Neural cell (in vitro differentiated cells): ENCODE results near the gene MAGI1. TPM values are rescaled to one million over a fixed set of nuclear protein-coding genes. Genes with fewer than 3 reads are reported as not detected.
A peak's percentile ranks its signal among the peaks of the same experiment; 100 is the strongest.

Experiments
- H2AFZ ChIP-seq: fragments of 200-600, 300-800 bp; sonication (generic), shearing (Covaris generic); 2 replicates; pipeline ENCODE4 v1.6.0; 2014; ENCODE audit warnings: low read depth, mild to moderate bottlenecking, antibody characterized with exemption, low read length, moderate library complexity
- H3F3A ChIP-seq: fragments of 200-600 bp; shearing (Covaris generic); 2 replicates; pipeline ENCODE4 v1.6.1; 2016; ENCODE audit warnings: mild to moderate bottlenecking, moderate library complexity, mixed read lengths, antibody characterized with exemption, low read length; ENCODE audit not compliant: insufficient read depth, poor library complexity, severe bottlenecking
- H3K27ac ChIP-seq: fragments of 200-600, 300-800 bp; sonication (generic), shearing (Covaris generic); 2 replicates; pipeline ENCODE4 v1.5.1; 2014; ENCODE audit warnings: mild to moderate bottlenecking, low read length, moderate library complexity
- H3K27me3 ChIP-seq: fragments of 300-800, 200-600 bp; sonication (generic), shearing (Covaris generic); 2 replicates; pipeline ENCODE4 v1.6.0; 2014; ENCODE audit warnings: mild to moderate bottlenecking, low read depth, low read length, moderate library complexity; ENCODE audit not compliant: insufficient read depth
- H3K36me3 ChIP-seq: fragments of 300-800, 200-600 bp; sonication (generic), shearing (Covaris generic); 2 replicates; pipeline ENCODE4 v1.5.1; 2014; ENCODE audit warnings: mild to moderate bottlenecking, antibody characterized with exemption, low read length, moderate library complexity; ENCODE audit not compliant: insufficient read depth
- H3K4me2 ChIP-seq: fragments of 300-800, 200-600 bp; sonication (generic), shearing (Covaris generic); 2 replicates; pipeline ENCODE4 v1.6.0; 2014; ENCODE audit warnings: mild to moderate bottlenecking, low read length
- H3K4me3 ChIP-seq: fragments of 300-800, 200-600 bp; sonication (generic), shearing (Covaris generic); 2 replicates; pipeline ENCODE4 v1.5.1; 2014; ENCODE audit warnings: mild to moderate bottlenecking, low read length, moderate library complexity
- H3K79me2 ChIP-seq: fragments of 200-600 bp; shearing (Covaris generic); replicated peaks from 2 replicates; pipeline ENCODE4 v1.6.0; 2014; ENCODE audit warnings: mild to moderate bottlenecking, low read length, moderate library complexity; ENCODE audit not compliant: insufficient read depth
- H3K9ac ChIP-seq: fragments of 300-800, 200-600 bp; sonication (generic), shearing (Covaris generic); 2 replicates; pipeline ENCODE4 v1.6.1; 2016; ENCODE audit warnings: mild to moderate bottlenecking, low read length, mixed read lengths
- H3K9me2 ChIP-seq: fragments of 200-600 bp; shearing (Covaris generic); 2 replicates; pipeline ENCODE4 v1.6.1; 2016; ENCODE audit warnings: mild to moderate bottlenecking, low read length, mixed read lengths; ENCODE audit not compliant: insufficient read depth
- H3K9me3 ChIP-seq: fragments of 200-600, 300-800 bp; sonication (generic), shearing (Covaris generic); 2 replicates; pipeline ENCODE4 v1.6.1; 2016; ENCODE audit warnings: mild to moderate bottlenecking, mixed run types, low read length, moderate library complexity, mixed read lengths
- H4K20me1 ChIP-seq: fragments of 200-600 bp; shearing (Covaris generic); 2 replicates; pipeline ENCODE4 v1.6.1; 2016; ENCODE audit warnings: mild to moderate bottlenecking, mixed run types; ENCODE audit not compliant: insufficient read depth
- EP300 ChIP-seq: fragments of 450-650 bp; conservative IDR thresholded peaks from 2 replicates; pipeline ENCODE4 v1.6.1; 2014; ENCODE audit warnings: antibody characterized with exemption, mild to moderate bottlenecking, moderate library complexity; ENCODE audit not compliant: poor library complexity, severe bottlenecking
- EZH2 ChIP-seq: fragments of 200-600, 300-800 bp; shearing (Covaris generic), sonication (generic); IDR thresholded peaks from 2 replicates; pipeline ENCODE4 v1.6.1; 2014; ENCODE audit warnings: antibody characterized with exemption, low read length, borderline replicate concordance, mild to moderate bottlenecking; ENCODE audit not compliant: insufficient read depth, poor library complexity, severe bottlenecking
- MXI1 ChIP-seq: fragments of 450-650 bp; conservative IDR thresholded peaks from 2 replicates; pipeline ENCODE4 v1.6.1; 2014; ENCODE audit warnings: antibody characterized with exemption, mild to moderate bottlenecking; ENCODE audit not compliant: poor library complexity, severe bottlenecking
- POLR2AphosphoS5 ChIP-seq: IDR thresholded peaks from 2 replicates; pipeline ENCODE4 v1.6.1; 2012
- RAD21 ChIP-seq: fragments of 450-650 bp; conservative IDR thresholded peaks from 2 replicates; pipeline ENCODE4 v1.6.1; 2014; ENCODE audit warnings: antibody characterized with exemption, mild to moderate bottlenecking, moderate library complexity
- SMC3 ChIP-seq: fragments of 450-650 bp; conservative IDR thresholded peaks from 2 replicates; pipeline ENCODE4 v1.6.1; 2014; ENCODE audit warnings: antibody characterized with exemption, mild to moderate bottlenecking, moderate library complexity; ENCODE audit not compliant: poor library complexity
- TAF1 ChIP-seq: IDR thresholded peaks from 2 replicates; pipeline ENCODE4 v1.6.1; 2012; ENCODE audit warnings: low read depth
- polyA plus RNA-seq: library from polyadenylated mRNA; depleted of rRNA; stranded (reverse); fragments of >200 nt; gene quantifications from 2 replicates; pipeline ENCODE4 v1.2.3, GENCODE V29; 2014
- TF ChIP-seq, protein P1 (sequence below): IDR thresholded peaks from 2 replicates; pipeline ENCODE4 v1.6.1; 2012; ENCODE audit warnings: borderline replicate concordance
- TF ChIP-seq, protein P2 (sequence below): fragments of 450-650 bp; IDR thresholded peaks from 2 replicates; pipeline ENCODE4 v1.5.1; 2014; ENCODE audit warnings: antibody characterized with exemption, mild to moderate bottlenecking, moderate library complexity; ENCODE audit not compliant: poor library complexity, severe bottlenecking

MAGI1 gene
- polyA plus RNA-seq, 1 donor from 2014 or later: 44.7 TPM

DNA sequence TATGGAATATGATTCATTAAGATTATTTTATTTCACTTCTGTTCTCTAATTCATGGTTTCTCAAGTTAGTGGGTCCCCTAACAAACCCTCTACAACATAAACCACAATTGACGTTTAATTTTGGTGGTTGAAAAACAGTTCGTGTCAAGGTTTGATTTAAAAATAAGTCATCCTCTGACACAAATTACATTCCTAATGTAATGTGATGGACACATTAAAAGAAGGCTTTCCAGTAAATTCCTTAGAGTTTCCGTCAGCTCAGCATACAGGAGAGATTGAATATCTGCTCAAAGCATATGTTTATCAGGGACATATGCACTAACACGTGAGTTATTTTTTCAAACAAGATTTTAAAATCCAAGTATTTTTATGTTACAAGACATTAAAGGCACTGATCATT is 724.4 kb downstream of the MAGI1 start:
- Histone ChIP-seq H3K9me3 (no peaks in the 10 kb centered on the region), H3K27me3 (no peaks in the 10 kb centered on the region), H3K27ac (no peak overlapping the region), H2AFZ (no peak overlapping the region), H3K4me3 (peak overlapping the region; percentile 3), H3K4me2 (peak overlapping the region; percentile 26), H3K79me2 (no peaks in the 10 kb centered on the region), H3K9me2 (no peaks in the 10 kb centered on the region), H3K9ac (no peak overlapping the region), H3K36me3 (no peaks in the 10 kb centered on the region), H4K20me1 (no peaks in the 10 kb centered on the region), H3F3A (no peaks in the 10 kb centered on the region)
- TF ChIP-seq TAF1 (no peak), EZH2 (no peak), EP300 (peak; percentile 91), SMC3 (no peak), MXI1 (no peak), POLR2AphosphoS5 (peak; percentile 55), RAD21 (no peak)
- TF ChIP-seq, protein P1, sequence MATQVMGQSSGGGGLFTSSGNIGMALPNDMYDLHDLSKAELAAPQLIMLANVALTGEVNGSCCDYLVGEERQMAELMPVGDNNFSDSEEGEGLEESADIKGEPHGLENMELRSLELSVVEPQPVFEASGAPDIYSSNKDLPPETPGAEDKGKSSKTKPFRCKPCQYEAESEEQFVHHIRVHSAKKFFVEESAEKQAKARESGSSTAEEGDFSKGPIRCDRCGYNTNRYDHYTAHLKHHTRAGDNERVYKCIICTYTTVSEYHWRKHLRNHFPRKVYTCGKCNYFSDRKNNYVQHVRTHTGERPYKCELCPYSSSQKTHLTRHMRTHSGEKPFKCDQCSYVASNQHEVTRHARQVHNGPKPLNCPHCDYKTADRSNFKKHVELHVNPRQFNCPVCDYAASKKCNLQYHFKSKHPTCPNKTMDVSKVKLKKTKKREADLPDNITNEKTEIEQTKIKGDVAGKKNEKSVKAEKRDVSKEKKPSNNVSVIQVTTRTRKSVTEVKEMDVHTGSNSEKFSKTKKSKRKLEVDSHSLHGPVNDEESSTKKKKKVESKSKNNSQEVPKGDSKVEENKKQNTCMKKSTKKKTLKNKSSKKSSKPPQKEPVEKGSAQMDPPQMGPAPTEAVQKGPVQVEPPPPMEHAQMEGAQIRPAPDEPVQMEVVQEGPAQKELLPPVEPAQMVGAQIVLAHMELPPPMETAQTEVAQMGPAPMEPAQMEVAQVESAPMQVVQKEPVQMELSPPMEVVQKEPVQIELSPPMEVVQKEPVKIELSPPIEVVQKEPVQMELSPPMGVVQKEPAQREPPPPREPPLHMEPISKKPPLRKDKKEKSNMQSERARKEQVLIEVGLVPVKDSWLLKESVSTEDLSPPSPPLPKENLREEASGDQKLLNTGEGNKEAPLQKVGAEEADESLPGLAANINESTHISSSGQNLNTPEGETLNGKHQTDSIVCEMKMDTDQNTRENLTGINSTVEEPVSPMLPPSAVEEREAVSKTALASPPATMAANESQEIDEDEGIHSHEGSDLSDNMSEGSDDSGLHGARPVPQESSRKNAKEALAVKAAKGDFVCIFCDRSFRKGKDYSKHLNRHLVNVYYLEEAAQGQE: peak; percentile 22
- TF ChIP-seq, protein P2, sequence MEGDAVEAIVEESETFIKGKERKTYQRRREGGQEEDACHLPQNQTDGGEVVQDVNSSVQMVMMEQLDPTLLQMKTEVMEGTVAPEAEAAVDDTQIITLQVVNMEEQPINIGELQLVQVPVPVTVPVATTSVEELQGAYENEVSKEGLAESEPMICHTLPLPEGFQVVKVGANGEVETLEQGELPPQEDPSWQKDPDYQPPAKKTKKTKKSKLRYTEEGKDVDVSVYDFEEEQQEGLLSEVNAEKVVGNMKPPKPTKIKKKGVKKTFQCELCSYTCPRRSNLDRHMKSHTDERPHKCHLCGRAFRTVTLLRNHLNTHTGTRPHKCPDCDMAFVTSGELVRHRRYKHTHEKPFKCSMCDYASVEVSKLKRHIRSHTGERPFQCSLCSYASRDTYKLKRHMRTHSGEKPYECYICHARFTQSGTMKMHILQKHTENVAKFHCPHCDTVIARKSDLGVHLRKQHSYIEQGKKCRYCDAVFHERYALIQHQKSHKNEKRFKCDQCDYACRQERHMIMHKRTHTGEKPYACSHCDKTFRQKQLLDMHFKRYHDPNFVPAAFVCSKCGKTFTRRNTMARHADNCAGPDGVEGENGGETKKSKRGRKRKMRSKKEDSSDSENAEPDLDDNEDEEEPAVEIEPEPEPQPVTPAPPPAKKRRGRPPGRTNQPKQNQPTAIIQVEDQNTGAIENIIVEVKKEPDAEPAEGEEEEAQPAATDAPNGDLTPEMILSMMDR: no peak

DNA sequence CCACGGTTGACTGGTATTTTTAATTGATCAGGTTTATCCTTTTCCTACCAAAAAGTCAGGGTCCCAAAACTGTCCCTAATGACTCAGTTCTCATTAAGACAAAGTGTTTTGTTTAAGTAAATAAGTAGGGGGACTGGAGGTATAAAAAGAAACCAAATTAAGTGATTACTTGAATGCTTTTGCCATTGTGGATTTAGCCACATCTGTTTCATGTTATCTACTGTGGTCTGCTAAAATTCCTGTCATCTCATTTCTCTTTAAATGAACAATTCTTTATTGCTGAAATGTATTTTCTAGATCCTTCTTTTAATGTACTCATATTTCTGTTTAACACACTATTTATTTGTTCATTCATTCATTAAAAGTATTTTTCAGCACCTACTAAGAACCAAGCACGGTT is 725.1 kb downstream of the MAGI1 start:
- Histone ChIP-seq H3K36me3 (no peaks in the 10 kb centered on the region), H3K9ac (no peak overlapping the region), H3K27ac (no peak overlapping the region), H3K27me3 (no peaks in the 10 kb centered on the region), H2AFZ (no peak overlapping the region), H3K79me2 (no peaks in the 10 kb centered on the region), H4K20me1 (no peaks in the 10 kb centered on the region), H3K9me2 (no peaks in the 10 kb centered on the region), H3K9me3 (no peaks in the 10 kb centered on the region), H3F3A (no peaks in the 10 kb centered on the region), H3K4me2 (no peak overlapping the region), H3K4me3 (peak overlapping the region; percentile 3)
- TF ChIP-seq RAD21: no peak
- TF ChIP-seq EZH2: no peak
- no peak for TF ChIP-seq SMC3
- TF ChIP-seq MXI1: no peak
- TF ChIP-seq, protein P2: no peak
- TF ChIP-seq POLR2AphosphoS5: no peak
- TF ChIP-seq TAF1: no peak
- TF ChIP-seq EP300: no peak
- TF ChIP-seq, protein P1: no peak
